Neural cell (in vitro differentiated cells): Measurements from ENCODE around the gene GPC3.

ENCODE experiments used
- EZH2 ChIP-seq: fragments of 200-600, 300-800 bp; shearing (Covaris generic), sonication (generic); IDR thresholded peaks from 2 replicates; pipeline ENCODE4 v1.6.1; 2014; ENCODE audit warnings: antibody characterized with exemption, low read length, borderline replicate concordance, mild to moderate bottlenecking; ENCODE audit not compliant: insufficient read depth, poor library complexity, severe bottlenecking
- POLR2AphosphoS5 ChIP-seq: IDR thresholded peaks from 2 replicates; pipeline ENCODE4 v1.6.1; 2012
- RAD21 ChIP-seq: fragments of 450-650 bp; conservative IDR thresholded peaks from 2 replicates; pipeline ENCODE4 v1.6.1; 2014; ENCODE audit warnings: antibody characterized with exemption, mild to moderate bottlenecking, moderate library complexity
- REST ChIP-seq: IDR thresholded peaks from 2 replicates; pipeline ENCODE4 v1.6.1; 2012; ENCODE audit warnings: borderline replicate concordance
- SMC3 ChIP-seq: fragments of 450-650 bp; conservative IDR thresholded peaks from 2 replicates; pipeline ENCODE4 v1.6.1; 2014; ENCODE audit warnings: antibody characterized with exemption, mild to moderate bottlenecking, moderate library complexity; ENCODE audit not compliant: poor library complexity
- TAF1 ChIP-seq: IDR thresholded peaks from 2 replicates; pipeline ENCODE4 v1.6.1; 2012; ENCODE audit warnings: low read depth
- TF ChIP-seq, protein P1 (sequence below): fragments of 450-650 bp; IDR thresholded peaks from 2 replicates; pipeline ENCODE4 v1.5.1; 2014; ENCODE audit warnings: antibody characterized with exemption, mild to moderate bottlenecking, moderate library complexity; ENCODE audit not compliant: poor library complexity, severe bottlenecking

GRCh38 chrX:133850399-133850798 is 135.0 kb downstream of the GPC3 start:
- TF ChIP-seq, protein P1, sequence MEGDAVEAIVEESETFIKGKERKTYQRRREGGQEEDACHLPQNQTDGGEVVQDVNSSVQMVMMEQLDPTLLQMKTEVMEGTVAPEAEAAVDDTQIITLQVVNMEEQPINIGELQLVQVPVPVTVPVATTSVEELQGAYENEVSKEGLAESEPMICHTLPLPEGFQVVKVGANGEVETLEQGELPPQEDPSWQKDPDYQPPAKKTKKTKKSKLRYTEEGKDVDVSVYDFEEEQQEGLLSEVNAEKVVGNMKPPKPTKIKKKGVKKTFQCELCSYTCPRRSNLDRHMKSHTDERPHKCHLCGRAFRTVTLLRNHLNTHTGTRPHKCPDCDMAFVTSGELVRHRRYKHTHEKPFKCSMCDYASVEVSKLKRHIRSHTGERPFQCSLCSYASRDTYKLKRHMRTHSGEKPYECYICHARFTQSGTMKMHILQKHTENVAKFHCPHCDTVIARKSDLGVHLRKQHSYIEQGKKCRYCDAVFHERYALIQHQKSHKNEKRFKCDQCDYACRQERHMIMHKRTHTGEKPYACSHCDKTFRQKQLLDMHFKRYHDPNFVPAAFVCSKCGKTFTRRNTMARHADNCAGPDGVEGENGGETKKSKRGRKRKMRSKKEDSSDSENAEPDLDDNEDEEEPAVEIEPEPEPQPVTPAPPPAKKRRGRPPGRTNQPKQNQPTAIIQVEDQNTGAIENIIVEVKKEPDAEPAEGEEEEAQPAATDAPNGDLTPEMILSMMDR: no peak
- TF ChIP-seq RAD21 (no peak), EZH2 (no peak), TAF1 (no peak), REST (no peak), POLR2AphosphoS5 (no peak), SMC3 (no peak)
